HepG2 (cell line): ENCODE data around the gene ZNF804A. TPM values are rescaled to one million over a fixed set of nuclear protein-coding genes. Genes with fewer than 3 reads are reported as not detected.

Experiments used
- ATAC-seq: fragments of 200-7000 bp; cut with Tn5 transposase; 3 replicates; pipeline ENCODE4 v1.9.1; 2020; ENCODE audit warnings: mild to moderate bottlenecking, moderate library complexity
- Bru-seq: library from RNA; stranded (reverse); fragments of 400-500 nt; gene quantifications from one replicate; lab custom pipeline; 2021; lab: Mats Ljungman, UMichigan
- BruChase-seq, 2 experiments: library from RNA; stranded (reverse); fragments of 400-500 nt; gene quantifications; one replicate each; lab custom pipeline; 2021; lab: Mats Ljungman, UMichigan
- BruUV-seq: library from RNA; stranded (reverse); fragments of 400-500 nt; replicated peaks from 2 replicates; lab custom pipeline; 2021; lab: Mats Ljungman, UMichigan
- CTCF ChIA-PET: fragments of 300-600 bp; formaldehyde crosslinking; extraction: SDS; loops from one replicate; lab custom pipeline; 2021; ENCODE audit warnings: low total read pairs, inconsistent platforms, low intra/inter-chr PET ratio; lab: Yijun Ruan, JAX
- POLR2A ChIA-PET: fragments of 350-600 bp; sonication (Branson Sonifier 250); formaldehyde crosslinking; loops from one replicate; lab custom pipeline; 2020; ENCODE audit warnings: antibody characterized with exemption, inconsistent platforms; lab: Yijun Ruan, JAX
- DNase-seq: peaks from one replicate; pipeline ENCODE4 v3.0.0-alpha.2; 2015; ENCODE audit warnings: low spot score
- FAIRE-seq: peaks from 3 replicates; lab custom pipeline; 2011; peaks lifted over from hg19 to GRCh38; lab: Jason Lieb, UNC
- H2AFZ ChIP-seq: one replicate; pipeline ENCODE4 v1.6.1; 2011; ENCODE audit warnings: low read length, inconsistent platforms
- H3K27ac ChIP-seq: fragments of 300-600 bp; 3 replicates; pipeline ENCODE4 v1.8.0; 2011; ENCODE audit warnings: mixed run types, mild to moderate bottlenecking, mixed read lengths, low read length, inconsistent platforms; ENCODE audit not compliant: insufficient read depth; ENCODE audit errors: extremely low read length
- H3K27me3 ChIP-seq, 2 experiments: fragments of 200-600 bp in 1 of 2; 2 replicates in 1 of 2; 3 replicates in 1 of 2; pipeline versions ENCODE4 v1.6.0 to v1.8.0; 2011; ENCODE audit warnings: low read length in 2 of 2, mild to moderate bottlenecking in 2 of 2, moderate library complexity in 2 of 2, inconsistent platforms in 1 of 2; ENCODE audit not compliant: insufficient read depth in 2 of 2, control insufficient read depth in 1 of 2
- H3K36me3 ChIP-seq, 2 experiments: fragments of 200-600 bp in 1 of 2; replicated peaks in 1 of 2; 2 replicates in 1 of 2; 3 replicates in 1 of 2; pipeline versions ENCODE4 v1.5.1 to v1.8.0; 2011; ENCODE audit warnings: low read length in 2 of 2, inconsistent platforms in 1 of 2; ENCODE audit not compliant: insufficient read depth in 2 of 2, control insufficient read depth in 1 of 2
- H3K4me1 ChIP-seq: 2 replicates; pipeline ENCODE4 v1.5.1; 2012; ENCODE audit warnings: low read length, inconsistent platforms; ENCODE audit not compliant: insufficient read depth
- H3K4me2 ChIP-seq: 2 replicates; pipeline ENCODE4 v1.6.0; 2011; ENCODE audit warnings: low read depth, low read length, inconsistent platforms
- H3K4me3 ChIP-seq, 3 experiments: fragments of 200-600 bp in 1 of 3; sonication (generic), shearing (Covaris generic) in 1 of 3; replicated peaks in 1 of 3; 2 replicates each; pipeline ENCODE4 v1.5.1; 2011 to 2016; ENCODE audit warnings: low read length in 3 of 3, inconsistent platforms in 2 of 3, low read depth in 2 of 3, mild to moderate bottlenecking in 2 of 3, control low read depth in 1 of 3, mixed read lengths in 1 of 3; ENCODE audit not compliant: insufficient read depth in 1 of 3
- H3K79me2 ChIP-seq: one replicate; pipeline ENCODE4 v1.6.1; 2011; ENCODE audit warnings: low read length, inconsistent platforms; ENCODE audit not compliant: insufficient read depth
- H3K9ac ChIP-seq: 2 replicates; pipeline ENCODE4 v1.6.0; 2011; ENCODE audit warnings: mild to moderate bottlenecking, low read depth, low read length, inconsistent platforms; ENCODE audit not compliant: insufficient read depth
- H3K9me3 ChIP-seq: 2 replicates; pipeline ENCODE4 v1.5.1; 2012; ENCODE audit warnings: mild to moderate bottlenecking, low read length
- H4K20me1 ChIP-seq: 2 replicates; pipeline ENCODE4 v1.6.0; 2011; ENCODE audit warnings: inconsistent platforms, mild to moderate bottlenecking, low read length, moderate library complexity; ENCODE audit not compliant: insufficient read depth
- DNMT1 ChIP-seq: sonication (generic); formaldehyde crosslinking; IDR thresholded peaks from 2 replicates; pipeline ENCODE4 v1.5.1; 2020; ENCODE audit warnings: mild to moderate bottlenecking, missing genetic modification reagents
- HNRNPLL ChIP-seq: fragments of 200-400 bp; formaldehyde crosslinking; IDR thresholded peaks from 2 replicates; pipeline ENCODE4 v1.6.1; 2017; ENCODE audit warnings: mild to moderate bottlenecking, low read depth, low read length; ENCODE audit not compliant: poor library complexity, severe bottlenecking
- RNF2 ChIP-seq: fragments of 450-650 bp; conservative IDR thresholded peaks from 2 replicates; pipeline ENCODE4 v1.6.1; 2016; ENCODE audit warnings: low read depth
- SPEN ChIP-seq: sonication (generic); formaldehyde crosslinking; IDR thresholded peaks from 2 replicates; pipeline ENCODE4 v1.5.1; 2020; ENCODE audit warnings: low read depth, mild to moderate bottlenecking, missing genetic modification reagents
- ZNF33B ChIP-seq: sonication (generic); formaldehyde crosslinking; IDR thresholded peaks from 2 replicates; pipeline ENCODE4 v1.5.1; 2020; ENCODE audit warnings: mild to moderate bottlenecking, missing genetic modification reagents
- ZNF354B ChIP-seq: sonication (generic); formaldehyde crosslinking; IDR thresholded peaks from 2 replicates; pipeline ENCODE4 v1.8.0; 2022; ENCODE audit warnings: mild to moderate bottlenecking, missing genetic modification reagents
- ZNF451 ChIP-seq: sonication (generic); formaldehyde crosslinking; IDR thresholded peaks from 2 replicates; pipeline ENCODE4 v1.5.0; 2020; ENCODE audit warnings: mild to moderate bottlenecking, missing genetic modification reagents
- WGBS: methylation state at CpG from one replicate; pipeline ENCODE4 v1.1.6; 2017; ENCODE audit warnings: low lambda C conversion rate; 5-methylcytosine and 5-hydroxymethylcytosine counted together
- in situ Hi-C: cut with HindIII; loops from 2 replicates; pipeline ENCODE4 v1.10.0; 2017; ENCODE audit warnings: low pct_unique_long_range_greater_than_20kb; ENCODE audit not compliant: extremely low pct_ligation_motif_present
- intact Hi-C: fragments of 100-400 bp; cut with micrococcal nuclease; formaldehyde crosslinking; loops from one replicate; pipeline ENCODE4 v1.10.0; 2022; ENCODE audit not compliant: unreplicated experiment
- long read RNA-seq, 2 experiments: library from RNA in 1 of 2; library from polyadenylated mRNA in 1 of 2; stranded (forward) in 1 of 2; unstranded in 1 of 2; transcript quantifications; one replicate each; pipeline ENCODE4 v2.0.0, GENCODE V29; 2019 to 2022
- polyA minus RNA-seq, 3 experiments: library from RNA; depleted of rRNA, polyadenylated mRNA; stranded (reverse); fragments of >200 nt; gene quantifications; 2 replicates each; pipeline ENCODE4 v1.2.3, GENCODE V29; 2011; ENCODE audit warnings: low replicate concordance in 1 of 3
- polyA plus RNA-seq, 8 experiments: library from polyadenylated mRNA; depleted of rRNA in 3 of 8; stranded (reverse) in 7 of 8; unstranded in 1 of 8; fragments of >200 nt; fragmentation: Illumina TruSeq in 4 of 8; extraction: Trizol in 4 of 8; gene quantifications; 2 replicates each; pipeline versions ENCODE4 v1.2.1 to v1.2.3, GENCODE V29; 2011 to 2016; ENCODE audit warnings: low read depth in 4 of 8, missing spikeins in 1 of 8, mixed read lengths in 1 of 8; ENCODE audit not compliant: insufficient read depth in 1 of 8
- total RNA-seq, 5 experiments: library from RNA; depleted of rRNA; stranded (reverse); fragments of >200 nt; fragmentation: Illumina TruSeq; extraction: Trizol; gene quantifications; 2 replicates each; pipeline ENCODE4 v1.2.3, GENCODE V29; 2016; ENCODE audit warnings: low read depth in 1 of 5
- TF ChIP-seq, protein P1 (sequence below): sonication (generic); formaldehyde crosslinking; IDR thresholded peaks from 2 replicates; pipeline ENCODE4 v1.4.0; 2020; ENCODE audit warnings: missing genetic modification reagents
- TF ChIP-seq, protein P2 (sequence below): sonication (generic); formaldehyde crosslinking; IDR thresholded peaks from 2 replicates; pipeline ENCODE4 v1.9.0; 2022; ENCODE audit warnings: low read depth, missing genetic modification reagents

Gene ZNF804A
- total RNA-seq (2016; rRNA removed; fragmentation: Illumina TruSeq; extraction: Trizol), result 0.06 and 0.07 TPM in 2 replicates
- total RNA-seq (2016; cell fraction: cytosol; rRNA removed; fragmentation: Illumina TruSeq; extraction: Trizol; ENCODE audit: low read depth), result not detected in 2 replicates
- 0.02 and 0.10 TPM in 2 replicates for total RNA-seq (2016; cell fraction: insoluble cytoplasmic fraction; rRNA removed; fragmentation: Illumina TruSeq; extraction: Trizol)
- 0.03 TPM in 1 of 2 replicates, not detected in the other for total RNA-seq (2016; cell fraction: membrane; rRNA removed; fragmentation: Illumina TruSeq; extraction: Trizol)
- not detected in 2 replicates for total RNA-seq (2016; cell fraction: nucleus; rRNA removed; fragmentation: Illumina TruSeq; extraction: Trizol)
- polyA plus RNA-seq (2011; rRNA removed), result 0.03 and 0.09 TPM in 2 replicates
- polyA plus RNA-seq (2011; cell fraction: cytosol; rRNA removed), result 0.03 TPM in 2 replicates
- polyA plus RNA-seq (2011; cell fraction: nucleus; rRNA removed), result 0.06 TPM in 1 of 2 replicates, not detected in the other
- not detected in 2 replicates for polyA plus RNA-seq (2012)
- polyA plus RNA-seq (2016; cell fraction: cytosol; fragmentation: Illumina TruSeq; extraction: Trizol; ENCODE audit: low read depth), result not detected in 2 replicates
- 0.05 and 0.08 TPM in 2 replicates for polyA plus RNA-seq (2016; cell fraction: insoluble cytoplasmic fraction; fragmentation: Illumina TruSeq; extraction: Trizol; ENCODE audit: low read depth)
- not detected in 2 replicates for polyA plus RNA-seq (2016; cell fraction: membrane; fragmentation: Illumina TruSeq; extraction: Trizol; ENCODE audit: low read depth)
- not detected in 2 replicates for polyA plus RNA-seq (2016; cell fraction: nucleus; fragmentation: Illumina TruSeq; extraction: Trizol; ENCODE audit: insufficient read depth, low read depth)
- 0.04 and 0.49 TPM in 2 replicates for polyA minus RNA-seq (2011; rRNA and poly(A)+ RNA removed; ENCODE audit: low replicate concordance)
- not detected in 2 replicates for polyA minus RNA-seq (2011; cell fraction: cytosol; rRNA and poly(A)+ RNA removed)
- 0.12 and 0.26 TPM in 2 replicates for polyA minus RNA-seq (2011; cell fraction: nucleus; rRNA and poly(A)+ RNA removed)
- percentile 14 among the genes with signal in this experiment for Bru-seq, nascent RNA
- BruChase-seq, experiment 1, labeled RNA remaining after a 6-hour chase, result percentile 17 among the genes with signal in this experiment
- BruChase-seq, experiment 2, labeled RNA remaining after a 2-hour chase, result percentile 20 among the genes with signal in this experiment
- long read RNA-seq, experiment 1, result 0 reads
- long read RNA-seq, experiment 2, result 0 reads

DNA sequence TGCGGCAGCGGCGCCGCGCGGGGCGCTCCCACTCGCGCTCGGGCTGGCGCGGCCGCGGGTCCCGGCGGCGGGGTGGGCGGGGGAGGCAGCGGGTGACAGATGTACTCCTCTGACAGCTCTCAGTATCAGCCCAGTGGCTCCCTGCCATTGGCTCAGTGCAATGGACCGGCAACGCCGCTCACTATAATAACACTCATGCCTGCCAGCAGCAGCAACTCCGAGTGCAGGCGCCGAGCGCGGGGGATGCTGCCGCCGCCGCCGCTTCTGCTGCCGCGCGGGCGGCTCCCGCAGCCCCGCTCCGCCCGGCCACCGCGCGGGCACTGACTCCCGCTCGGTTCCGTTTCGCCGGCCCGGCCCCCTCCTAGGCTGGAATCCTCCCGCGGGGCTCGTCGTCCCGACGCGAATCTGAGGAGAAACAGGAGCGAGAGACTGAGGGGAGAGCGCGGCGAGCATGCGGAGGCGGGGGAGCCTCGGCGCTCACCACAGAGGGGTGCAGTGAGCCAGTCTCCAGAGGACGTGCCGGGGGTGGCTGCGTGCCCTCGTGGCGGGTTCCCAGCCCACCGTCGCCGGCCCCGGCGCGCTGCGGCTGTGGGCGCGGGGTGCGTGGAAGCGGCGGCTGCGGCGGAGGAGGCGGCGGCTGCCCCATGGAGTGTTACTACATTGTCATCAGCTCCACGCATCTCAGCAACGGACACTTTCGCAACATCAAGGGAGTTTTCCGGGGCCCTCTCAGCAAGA lies at the start of gene ZNF804A:
Gene ZNF804A (plus strand): TSS at position 214 of the 738 bp plus-strand sequence. CDS start 431 bp downstream, at position 645.
- no peak within 1 kb of the TSS for H3K9ac ChIP-seq
- in situ Hi-C loops (no loop called here), intact Hi-C loops (no loop called here)
- ChIA-PET CTCF (no interaction called here), POLR2A (no interaction called here)
- H3K4me1 ChIP-seq, result peaks cover 26% of the 10 kb centered on the region
- DNase-seq (no peak), FAIRE-seq (no peak), ATAC-seq (peak; percentile 89)
- peak within 1 kb of the TSS; percentile 66 for H3K4me2 ChIP-seq
- no peak within 1 kb of the TSS for H2AFZ ChIP-seq
- no peaks in the 10 kb centered on the region for H3K9me3 ChIP-seq
- H3K36me3 ChIP-seq, result no peaks in the 10 kb centered on the region
- 3% methylated on average over 28 of the region's 88 CpGs for WGBS
- H3K27ac ChIP-seq, result no peak within 1 kb of the TSS
- peak within 1 kb of the TSS; percentile 39 to 66 (median 59) for H3K4me3 ChIP-seq
- no peaks in the 10 kb centered on the region for H4K20me1 ChIP-seq
- H3K79me2 ChIP-seq, result no peaks in the 10 kb centered on the region
- peaks cover 8 to 32% of the 10 kb centered on the region in 2 experiments for H3K27me3 ChIP-seq
- no TSS peak for BruUV-seq
- TF ChIP-seq SPEN (0 out of 2 replicates have a peak, but pooled peaks have one; percentile 23), ZNF451 (CRISPR knock-in tag) (no peak), ZNF354B (CRISPR knock-in tag) (no peak), ZNF33B (no peak), RNF2 (0 out of 2 replicates have a peak, but pooled peaks have one; percentile 33), HNRNPLL (peak; percentile 46), DNMT1 (CRISPR knock-in tag) (0 out of 2 replicates have a peak, but pooled peaks have one; percentile 62)
- TF ChIP-seq, protein P1, sequence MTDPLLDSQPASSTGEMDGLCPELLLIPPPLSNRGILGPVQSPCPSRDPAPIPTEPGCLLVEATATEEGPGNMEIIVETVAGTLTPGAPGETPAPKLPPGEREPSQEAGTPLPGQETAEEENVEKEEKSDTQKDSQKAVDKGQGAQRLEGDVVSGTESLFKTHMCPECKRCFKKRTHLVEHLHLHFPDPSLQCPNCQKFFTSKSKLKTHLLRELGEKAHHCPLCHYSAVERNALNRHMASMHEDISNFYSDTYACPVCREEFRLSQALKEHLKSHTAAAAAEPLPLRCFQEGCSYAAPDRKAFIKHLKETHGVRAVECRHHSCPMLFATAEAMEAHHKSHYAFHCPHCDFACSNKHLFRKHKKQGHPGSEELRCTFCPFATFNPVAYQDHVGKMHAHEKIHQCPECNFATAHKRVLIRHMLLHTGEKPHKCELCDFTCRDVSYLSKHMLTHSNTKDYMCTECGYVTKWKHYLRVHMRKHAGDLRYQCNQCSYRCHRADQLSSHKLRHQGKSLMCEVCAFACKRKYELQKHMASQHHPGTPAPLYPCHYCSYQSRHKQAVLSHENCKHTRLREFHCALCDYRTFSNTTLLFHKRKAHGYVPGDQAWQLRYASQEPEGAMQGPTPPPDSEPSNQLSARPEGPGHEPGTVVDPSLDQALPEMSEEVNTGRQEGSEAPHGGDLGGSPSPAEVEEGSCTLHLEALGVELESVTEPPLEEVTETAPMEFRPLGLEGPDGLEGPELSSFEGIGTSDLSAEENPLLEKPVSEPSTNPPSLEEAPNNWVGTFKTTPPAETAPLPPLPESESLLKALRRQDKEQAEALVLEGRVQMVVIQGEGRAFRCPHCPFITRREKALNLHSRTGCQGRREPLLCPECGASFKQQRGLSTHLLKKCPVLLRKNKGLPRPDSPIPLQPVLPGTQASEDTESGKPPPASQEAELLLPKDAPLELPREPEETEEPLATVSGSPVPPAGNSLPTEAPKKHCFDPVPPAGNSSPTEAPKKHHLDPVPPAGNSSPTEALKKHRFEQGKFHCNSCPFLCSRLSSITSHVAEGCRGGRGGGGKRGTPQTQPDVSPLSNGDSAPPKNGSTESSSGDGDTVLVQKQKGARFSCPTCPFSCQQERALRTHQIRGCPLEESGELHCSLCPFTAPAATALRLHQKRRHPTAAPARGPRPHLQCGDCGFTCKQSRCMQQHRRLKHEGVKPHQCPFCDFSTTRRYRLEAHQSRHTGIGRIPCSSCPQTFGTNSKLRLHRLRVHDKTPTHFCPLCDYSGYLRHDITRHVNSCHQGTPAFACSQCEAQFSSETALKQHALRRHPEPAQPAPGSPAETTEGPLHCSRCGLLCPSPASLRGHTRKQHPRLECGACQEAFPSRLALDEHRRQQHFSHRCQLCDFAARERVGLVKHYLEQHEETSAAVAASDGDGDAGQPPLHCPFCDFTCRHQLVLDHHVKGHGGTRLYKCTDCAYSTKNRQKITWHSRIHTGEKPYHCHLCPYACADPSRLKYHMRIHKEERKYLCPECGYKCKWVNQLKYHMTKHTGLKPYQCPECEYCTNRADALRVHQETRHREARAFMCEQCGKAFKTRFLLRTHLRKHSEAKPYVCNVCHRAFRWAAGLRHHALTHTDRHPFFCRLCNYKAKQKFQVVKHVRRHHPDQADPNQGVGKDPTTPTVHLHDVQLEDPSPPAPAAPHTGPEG (CRISPR knock-in tag), result 0 out of 2 replicates have a peak, but pooled peaks have one; percentile 16
- TF ChIP-seq, protein P2, sequence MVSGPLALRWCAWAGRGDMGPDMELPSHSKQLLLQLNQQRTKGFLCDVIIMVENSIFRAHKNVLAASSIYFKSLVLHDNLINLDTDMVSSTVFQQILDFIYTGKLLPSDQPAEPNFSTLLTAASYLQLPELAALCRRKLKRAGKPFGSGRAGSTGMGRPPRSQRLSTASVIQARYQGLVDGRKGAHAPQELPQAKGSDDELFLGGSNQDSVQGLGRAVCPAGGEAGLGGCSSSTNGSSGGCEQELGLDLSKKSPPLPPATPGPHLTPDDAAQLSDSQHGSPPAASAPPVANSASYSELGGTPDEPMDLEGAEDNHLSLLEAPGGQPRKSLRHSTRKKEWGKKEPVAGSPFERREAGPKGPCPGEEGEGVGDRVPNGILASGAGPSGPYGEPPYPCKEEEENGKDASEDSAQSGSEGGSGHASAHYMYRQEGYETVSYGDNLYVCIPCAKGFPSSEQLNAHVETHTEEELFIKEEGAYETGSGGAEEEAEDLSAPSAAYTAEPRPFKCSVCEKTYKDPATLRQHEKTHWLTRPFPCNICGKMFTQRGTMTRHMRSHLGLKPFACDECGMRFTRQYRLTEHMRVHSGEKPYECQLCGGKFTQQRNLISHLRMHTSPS (CRISPR knock-in tag), result 0 out of 2 replicates have a peak, but pooled peaks have one; percentile 20
